Fibroblast of lung (primary cell): ENCODE measurements around the gene EIF2S1. TPM values are rescaled to one million over a fixed set of nuclear protein-coding genes. Genes with fewer than 3 reads are reported as not detected.
A peak's percentile ranks its signal among the peaks of the same experiment; 100 is the strongest.

ENCODE experiments used
- DNase-seq, 2 donors: peaks; one replicate each; pipeline versions ENCODE4 v3.0.0 to v3.0.0-alpha.2; 2010; ENCODE audit warnings: low read depth in 2 of 2
- H2AFZ ChIP-seq: 2 replicates; pipeline ENCODE4 v1.5.1; 2012; ENCODE audit warnings: low read length, control low read depth, inconsistent platforms
- H3K27ac ChIP-seq: 2 replicates; pipeline ENCODE4 v1.5.1; 2011; ENCODE audit warnings: low read length, control low read depth; ENCODE audit not compliant: insufficient read depth
- H3K27me3 ChIP-seq: 2 replicates; pipeline ENCODE4 v1.5.1; 2011; ENCODE audit warnings: mild to moderate bottlenecking, low read length; ENCODE audit not compliant: control insufficient read depth, insufficient read depth
- H3K36me3 ChIP-seq: 2 replicates; pipeline ENCODE4 v1.5.1; 2011; ENCODE audit warnings: low read length; ENCODE audit not compliant: control insufficient read depth, insufficient read depth
- H3K4me1 ChIP-seq: 2 replicates; pipeline ENCODE4 v1.5.1; 2011; ENCODE audit warnings: low read length; ENCODE audit not compliant: control insufficient read depth, insufficient read depth; ENCODE audit errors: extremely low read depth
- H3K4me2 ChIP-seq: 2 replicates; pipeline ENCODE4 v1.5.1; 2011; ENCODE audit warnings: low read length, control low read depth; ENCODE audit not compliant: insufficient read depth; ENCODE audit errors: extremely low read depth
- H3K4me3 ChIP-seq, 4 experiments: fragments of 200-600 bp in 1 of 4; sonication (generic) in 1 of 4; replicated peaks in 1 of 4; 2 replicates each; pipeline ENCODE4 v1.5.1; 2011 to 2016; ENCODE audit warnings: low read length in 4 of 4, low read depth in 3 of 4, mild to moderate bottlenecking in 3 of 4, control low read depth in 2 of 4, inconsistent platforms in 1 of 4, mixed read lengths in 1 of 4; ENCODE audit not compliant: insufficient read depth in 1 of 4; ENCODE audit errors: control extremely low read depth in 1 of 4
- H3K79me2 ChIP-seq: 2 replicates; pipeline ENCODE4 v1.5.1; 2012; ENCODE audit warnings: mild to moderate bottlenecking, low read length, inconsistent platforms; ENCODE audit not compliant: control insufficient read depth, insufficient read depth
- H3K9ac ChIP-seq: 2 replicates; pipeline ENCODE4 v1.5.1; 2011; ENCODE audit warnings: mild to moderate bottlenecking, low read length, control low read depth; ENCODE audit not compliant: insufficient read depth
- H3K9me3 ChIP-seq: 2 replicates; pipeline ENCODE4 v1.5.1; 2012; ENCODE audit warnings: low read depth, low read length; ENCODE audit not compliant: control insufficient read depth, insufficient read depth
- H4K20me1 ChIP-seq: 2 replicates; pipeline ENCODE4 v1.5.1; 2011; ENCODE audit warnings: low read length; ENCODE audit not compliant: control insufficient read depth, insufficient read depth; ENCODE audit errors: extremely low read depth
- CTCF ChIP-seq, 2 donors: IDR thresholded peaks in 1 of 2; conservative IDR thresholded peaks in 1 of 2; 1 replicate in 1 of 2; 2 replicates in 1 of 2; pipeline ENCODE4 v1.5.1; 2011 to 2012; ENCODE audit warnings: low read length in 2 of 2, control low read depth in 1 of 2, inconsistent platforms in 1 of 2, low read depth in 1 of 2, mild to moderate bottlenecking in 1 of 2
- EZH2 ChIP-seq: IDR thresholded peaks from 2 replicates; pipeline ENCODE4 v1.5.1; 2012; ENCODE audit warnings: low read length, control low read depth, mild to moderate bottlenecking; ENCODE audit errors: missing control alignments
- polyA plus RNA-seq, 2 donors: library from polyadenylated mRNA; depleted of rRNA in 1 of 2; stranded (reverse) in 1 of 2; unstranded in 1 of 2; fragments of >200 nt; gene quantifications; 2 replicates each; pipeline ENCODE4 v1.2.1, GENCODE V29; 2011 to 2012; ENCODE audit warnings: missing spikeins in 1 of 2
- total RNA-seq: library from RNA; depleted of rRNA; stranded (reverse); fragments of >200 nt; gene quantifications from 2 replicates; pipeline ENCODE4 v1.2.1, GENCODE V29; 2014

Gene EIF2S1
- total and polyA plus RNA-seq, 2 donors (not counting 1 experiment from before 2014, with no cell fraction given) = 180 to 182 TPM

GRCh38 chr14:67396381-67396970, 36.3 kb downstream of the EIF2S1 start:
- Histone ChIP-seq H3K27ac (no peak overlapping the region), H3K9me3 (no peaks in the 10 kb centered on the region), H3K9ac (no peak overlapping the region), H4K20me1 (no peaks in the 10 kb centered on the region), H3K4me2 (no peak overlapping the region), H3K4me3 (no peak overlapping the region), H3K4me1 (no peaks in the 10 kb centered on the region), H2AFZ (no peak overlapping the region), H3K27me3 (no peaks in the 10 kb centered on the region), H3K79me2 (no peaks in the 10 kb centered on the region), H3K36me3 (no peaks in the 10 kb centered on the region)
- peak in 1 of 2 donors; percentile 55 for DNase-seq
- TF ChIP-seq EZH2 (no peak), CTCF (conservative IDR thresholded peaks at IDR 0.05 in 1 of 2, IDR thresholded peaks at IDR 0.05 in 1 of 2; ENCODE audit: low read depth in 1 of 2, low read length in 2 of 2) (no peak)

- Histone ChIP-seq H3K4me2 (no peak overlapping the region), H4K20me1 (no peaks in the 10 kb centered on the region), H3K27ac (no peak overlapping the region), H3K9me3 (no peaks in the 10 kb centered on the region), H3K79me2 (no peaks in the 10 kb centered on the region), H3K4me1 (no peaks in the 10 kb centered on the region), H2AFZ (no peak overlapping the region), H3K4me3 (no peak overlapping the region), H3K9ac (no peak overlapping the region), H3K36me3 (no peaks in the 10 kb centered on the region), H3K27me3 (no peaks in the 10 kb centered on the region)
- DNase-seq = no peak
- TF ChIP-seq EZH2 (no peak), CTCF (conservative IDR thresholded peaks at IDR 0.05 in 1 of 2, IDR thresholded peaks at IDR 0.05 in 1 of 2; ENCODE audit: low read depth in 1 of 2, low read length in 2 of 2) (no peak)
Observed at GRCh38 chr14:67397536-67397935, 37.4 kb downstream of the EIF2S1 start.

- no peaks in the 10 kb centered on the region for H3K79me2 ChIP-seq
- H2AFZ ChIP-seq = no peak overlapping the region
- no peaks in the 10 kb centered on the region for H3K9me3 ChIP-seq
- H3K4me2 ChIP-seq = no peak overlapping the region
- no peak overlapping the region for H3K9ac ChIP-seq
- TF ChIP-seq CTCF (conservative IDR thresholded peaks at IDR 0.05 in 1 of 2, IDR thresholded peaks at IDR 0.05 in 1 of 2; ENCODE audit: low read depth in 1 of 2, low read length in 2 of 2) (no peak), EZH2 (no peak)
- DNase-seq = no peak
- H3K4me3 ChIP-seq = no peak overlapping the region
- no peaks in the 10 kb centered on the region for H4K20me1 ChIP-seq
- no peaks in the 10 kb centered on the region for H3K36me3 ChIP-seq
- H3K4me1 ChIP-seq = no peaks in the 10 kb centered on the region
- H3K27me3 ChIP-seq = no peaks in the 10 kb centered on the region
- no peak overlapping the region for H3K27ac ChIP-seq
Observed at GRCh38 chr14:67400434-67400833, 40.3 kb downstream of the EIF2S1 start.
